HG02610 (cell line): ENCODE measurements around the gene XPNPEP2.
"Not testable (repeated sequence)": the region's sequence is repeated elsewhere in the genome, so short reads cannot be mapped to it uniquely, and the experiment has no call there.

Experiments
- ATAC-seq: cut with Tn5 transposase; IDR thresholded peaks from one replicate; pipeline ENCODE4 v1.9.1; 2021; ENCODE audit warnings: mild to moderate bottlenecking, moderate library complexity; ENCODE audit not compliant: unreplicated experiment

The XPNPEP2 gene

GRCh38 chrX:129719931-129720530 lies 18.7 kb upstream of the XPNPEP2 start:
- ATAC-seq = no peak

DNA sequence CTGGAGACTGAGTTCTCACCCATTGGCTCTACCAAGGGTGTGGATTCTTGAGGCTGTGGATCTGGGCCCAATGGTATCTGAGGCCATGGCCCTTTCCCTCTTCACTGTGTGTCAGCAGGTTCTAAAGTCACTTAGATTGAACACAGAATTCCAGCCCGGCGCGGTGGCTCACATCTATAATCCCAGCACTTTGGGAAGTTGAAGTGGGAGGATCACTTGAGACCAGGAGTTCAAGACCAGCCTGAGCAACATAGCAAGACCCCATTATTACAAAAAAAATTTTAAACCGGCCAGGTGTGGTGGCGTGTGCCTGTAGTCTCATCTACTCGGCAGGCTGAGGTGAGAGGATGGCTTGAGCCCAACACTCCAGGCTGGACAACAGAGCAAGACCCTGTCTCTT lies 18.0 kb upstream of the XPNPEP2 start:
- no peak for ATAC-seq

- ATAC-seq = no peak
Measured at GRCh38 chrX:129721414-129721813, 17.4 kb upstream of the XPNPEP2 start.

GRCh38 chrX:129721870-129722269 lies 16.9 kb upstream of the XPNPEP2 start:
- no peak for ATAC-seq

- ATAC-seq = no peak
Measured at GRCh38 chrX:129723511-129723910, 15.3 kb upstream of the XPNPEP2 start.

GRCh38 chrX:129724754-129725153 lies 14.0 kb upstream of the XPNPEP2 start:
- ATAC-seq = no peak

DNA sequence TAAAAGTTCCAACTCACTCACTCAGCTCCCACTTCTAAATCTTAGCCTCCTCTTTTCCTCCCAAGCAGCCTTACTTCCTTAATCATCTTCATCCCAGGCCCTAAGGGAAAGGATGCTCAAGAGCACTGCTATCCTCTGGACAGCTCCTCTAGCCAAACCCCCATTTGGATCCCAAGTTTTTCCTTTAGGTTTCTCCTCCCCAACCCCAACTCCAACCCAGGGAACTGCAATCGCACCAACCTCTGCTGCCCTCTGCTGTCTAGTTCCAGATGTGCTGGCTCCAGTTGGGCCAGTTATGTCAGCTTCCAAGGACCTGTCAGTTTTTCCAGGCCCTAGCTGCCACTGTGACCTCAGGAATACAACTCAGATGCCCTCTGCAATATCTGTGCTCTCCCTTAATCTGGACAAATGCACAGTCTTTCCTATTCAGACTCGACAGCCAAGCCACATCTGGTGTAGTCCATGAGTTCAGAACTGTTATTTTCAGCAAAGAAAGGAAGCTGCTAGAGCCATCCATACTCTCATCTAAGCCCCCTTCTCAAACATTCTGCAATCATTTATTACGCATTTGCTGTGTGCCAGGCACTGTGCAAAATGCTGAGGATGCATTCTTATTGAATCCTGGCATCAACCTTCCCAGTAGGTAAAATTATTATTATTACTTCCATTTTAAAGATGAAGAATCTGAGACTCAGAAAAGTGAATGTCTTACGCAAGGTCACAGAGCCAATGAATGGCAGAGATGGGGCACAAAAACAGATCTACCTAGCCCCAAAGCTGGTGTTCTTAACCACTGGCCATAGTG lies 12.3 kb upstream of the XPNPEP2 start:
- no peak for ATAC-seq

DNA sequence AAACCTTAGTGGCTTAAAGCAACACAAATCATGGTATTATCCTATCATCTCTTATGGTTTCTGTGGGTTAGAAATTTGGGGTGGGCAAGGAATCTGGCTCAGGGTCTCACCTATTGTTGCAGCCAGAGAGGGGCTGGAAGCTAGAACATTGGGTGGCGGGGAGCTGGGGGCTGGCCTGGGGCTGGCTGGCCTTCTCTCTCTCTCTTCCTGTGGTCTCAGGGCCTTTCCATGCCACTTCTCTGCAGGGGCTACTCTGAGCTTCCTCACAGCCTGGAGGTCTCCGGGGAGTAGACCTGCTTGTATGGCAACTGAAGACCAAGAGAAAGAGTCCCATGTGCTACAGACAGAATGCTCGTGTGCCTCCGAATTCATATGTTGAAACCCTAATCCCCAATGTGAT lies 10.7 kb upstream of the XPNPEP2 start:
- ATAC-seq = no peak

- ATAC-seq = no peak
Measured at GRCh38 chrX:129731228-129731627, 7.6 kb upstream of the XPNPEP2 start.

DNA sequence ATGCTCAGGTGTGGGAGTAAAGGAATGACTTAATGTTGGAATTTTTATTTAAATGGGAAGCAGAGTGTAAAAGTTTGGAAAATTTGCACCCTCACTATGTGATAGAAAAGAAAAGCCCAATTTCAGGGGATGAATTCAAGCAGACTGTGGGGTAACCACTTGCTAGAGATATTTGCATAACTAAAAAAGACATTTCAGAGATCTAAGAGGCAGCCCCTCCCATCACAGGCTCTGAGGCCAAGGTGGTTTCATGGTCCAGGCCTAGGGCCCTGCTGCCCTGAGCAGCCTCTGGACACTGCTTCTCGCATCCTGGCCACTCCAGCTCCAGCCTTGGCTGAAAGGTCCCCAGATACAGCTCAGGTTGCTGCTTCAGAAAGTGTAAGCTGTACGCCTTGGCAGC lies 5.9 kb upstream of the XPNPEP2 start:
- no peak for ATAC-seq

DNA sequence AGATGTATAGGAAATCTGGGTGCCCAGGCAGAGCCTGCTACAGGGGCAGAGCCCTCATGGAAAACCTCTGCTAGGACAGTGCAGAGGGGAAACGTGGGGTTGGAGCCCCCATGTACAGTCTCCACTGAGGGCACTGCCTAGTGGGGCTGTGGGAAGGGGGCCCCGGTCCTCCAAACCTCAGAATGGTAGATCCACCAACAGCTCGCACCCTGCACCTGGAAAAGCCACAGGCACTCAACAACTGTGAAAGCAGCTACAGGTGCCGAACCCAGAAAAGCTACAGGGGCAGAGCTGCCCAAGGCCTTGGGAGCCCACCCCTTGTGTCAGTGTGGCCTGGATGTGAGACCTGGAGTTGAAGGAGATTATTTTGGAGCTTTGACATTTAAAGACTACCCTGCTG lies 5.4 kb upstream of the XPNPEP2 start:
- no peak for ATAC-seq

GRCh38 chrX:129736491-129736890 lies 2.3 kb upstream of the XPNPEP2 start:
- no peak for ATAC-seq

GRCh38 chrX:129737916-129738315 lies 863 bp upstream of the XPNPEP2 start:
- ATAC-seq = peak; percentile 72

- ATAC-seq = no peak
Measured at GRCh38 chrX:129739578-129739977, 799 bp downstream of the XPNPEP2 start.

DNA sequence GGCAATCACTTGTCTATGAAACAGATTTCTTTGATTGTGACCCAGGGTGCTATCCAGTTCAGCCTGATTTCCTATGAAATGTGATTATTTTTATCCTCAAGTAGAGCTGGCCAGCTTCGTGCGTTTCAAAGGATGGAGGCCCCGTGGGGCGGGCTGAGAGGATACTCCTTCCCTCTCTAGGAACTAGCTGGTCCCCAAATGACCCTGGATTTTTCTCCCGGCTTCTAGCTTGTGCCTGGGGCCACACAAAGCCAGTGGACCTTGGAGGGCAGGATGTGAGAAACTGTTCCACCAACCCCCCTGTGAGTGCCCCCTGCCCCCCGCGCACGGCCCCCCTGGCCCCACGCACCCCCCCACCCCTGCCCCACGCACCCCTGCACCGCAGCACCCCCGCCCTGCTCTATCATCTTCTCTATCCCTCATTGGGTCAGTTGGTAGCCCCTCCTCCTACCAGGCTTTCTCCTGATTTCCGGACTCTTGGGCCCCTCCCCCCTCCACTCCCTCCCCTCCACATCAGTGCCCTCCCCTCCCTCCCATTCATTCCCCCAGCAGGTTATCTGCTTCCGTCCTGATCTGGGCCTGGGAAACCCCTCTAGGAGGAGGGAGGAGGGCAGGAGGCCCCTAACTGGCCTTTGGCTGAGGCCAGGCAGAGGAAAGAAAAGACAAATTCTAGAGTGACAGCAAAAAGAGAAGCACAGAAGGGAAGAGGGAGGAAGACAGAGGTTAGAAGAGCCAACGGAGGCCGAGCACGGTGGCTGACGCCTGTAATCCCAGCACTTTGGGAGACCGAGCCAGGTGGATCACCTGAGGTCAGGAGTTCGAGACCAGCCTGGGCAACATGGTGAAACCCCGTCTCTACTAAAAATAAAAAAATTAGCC lies 3.3 kb downstream of the XPNPEP2 start:
- ATAC-seq = no peak

GRCh38 chrX:129742759-129743152 lies 4.0 kb downstream of the XPNPEP2 start:
- not testable (repeated sequence) for ATAC-seq

DNA sequence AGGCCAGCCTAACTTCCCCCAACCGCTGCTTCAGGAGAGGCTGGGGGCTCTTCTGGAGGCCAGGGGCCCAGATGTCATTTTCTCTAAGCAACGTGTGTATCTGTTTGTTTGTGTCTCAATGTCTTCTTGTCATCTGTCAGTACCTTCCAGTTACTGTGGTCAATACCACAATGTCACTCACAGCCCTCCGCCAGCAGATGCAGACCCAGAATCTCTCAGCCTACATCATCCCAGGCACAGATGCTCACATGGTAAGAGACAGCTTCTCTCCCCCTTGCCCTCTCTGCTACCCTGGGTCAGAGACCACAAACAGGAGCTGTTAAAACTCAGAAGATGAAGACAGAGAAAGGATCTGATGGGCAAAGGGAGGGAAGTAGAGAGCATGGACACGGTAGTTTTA lies 5.0 kb downstream of the XPNPEP2 start:
- ATAC-seq = no peak

GRCh38 chrX:129744861-129745321 lies 6.1 kb downstream of the XPNPEP2 start:
- no peak for ATAC-seq

DNA sequence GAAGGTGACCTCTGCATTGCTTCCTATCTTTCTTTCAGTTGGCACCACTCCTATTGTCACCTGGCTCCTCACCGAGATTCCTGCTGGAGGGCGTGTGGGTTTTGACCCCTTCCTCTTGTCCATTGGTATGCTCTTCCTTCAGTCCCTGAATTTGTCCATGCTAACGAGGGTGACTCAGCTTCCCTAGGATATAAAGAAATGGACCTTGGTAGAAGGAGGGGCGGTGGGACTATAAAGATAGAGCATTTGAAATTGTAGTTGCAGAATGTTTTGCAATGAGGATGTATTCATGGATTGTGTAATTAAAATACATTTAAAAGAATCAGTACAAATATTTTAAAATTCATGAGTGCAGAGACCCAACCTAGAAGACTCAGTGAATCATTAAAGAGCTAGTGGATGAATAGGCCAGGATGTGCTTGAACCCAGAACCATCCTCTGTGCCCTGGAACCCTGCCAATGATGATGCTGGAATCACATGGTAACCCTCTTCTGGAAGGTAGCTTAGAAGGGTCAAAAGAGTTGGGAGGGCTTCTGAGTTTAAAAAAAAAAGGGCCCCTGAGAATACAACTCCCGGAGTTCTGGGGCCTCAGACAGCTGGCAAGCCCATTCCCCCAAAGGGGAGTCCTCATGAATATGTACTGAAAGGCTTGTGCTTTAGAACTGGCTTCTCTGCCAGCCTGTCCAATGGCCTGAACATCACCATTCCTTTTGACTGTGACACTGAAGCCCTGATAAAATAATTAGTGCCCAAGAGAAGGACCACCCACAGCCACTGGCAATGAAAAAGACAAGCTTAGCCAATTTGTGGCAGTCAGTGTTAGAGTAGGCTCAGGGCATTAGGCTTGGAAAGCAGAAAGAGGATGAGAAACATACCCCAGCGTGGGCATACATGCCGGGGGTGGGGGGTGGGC lies 8.0 kb downstream of the XPNPEP2 start:
- ATAC-seq = no peak

GRCh38 chrX:129747533-129747932 lies 8.8 kb downstream of the XPNPEP2 start:
- no peak for ATAC-seq

- ATAC-seq = no peak
Measured at GRCh38 chrX:129748305-129748704, 9.5 kb downstream of the XPNPEP2 start.
